ENCODE data around the gene ATP2B3. TPM values are rescaled to one million over a fixed set of nuclear protein-coding genes. Genes with fewer than 3 reads are reported as not detected.

Gene ATP2B3
- total RNA-seq, 1 experiment from 2014 or later = 0.35 TPM

DNA sequence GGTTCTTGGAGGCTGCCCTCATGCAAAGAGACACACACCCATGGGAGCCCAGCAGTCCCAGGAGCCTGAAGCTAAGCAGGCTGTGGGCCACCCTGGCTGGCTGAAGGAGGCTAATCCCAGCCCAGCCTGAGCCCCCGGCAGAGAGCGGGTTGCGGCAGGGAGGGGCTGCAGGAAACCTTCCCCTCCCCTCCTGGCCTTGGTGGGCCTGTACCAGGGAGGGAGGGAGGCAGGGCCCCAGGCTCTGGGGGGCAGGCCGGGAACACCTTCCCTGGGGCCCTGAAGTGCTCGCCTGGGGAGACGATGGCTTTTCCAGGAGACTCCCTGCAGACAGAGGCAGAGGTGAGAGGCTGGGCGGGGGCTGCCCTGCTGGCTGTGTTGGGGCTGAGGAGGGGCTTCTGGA is 19.0 kb upstream of the ATP2B3 start:
- no peak overlapping the region for H3K14ac ChIP-seq (ENCODE audit: insufficient read depth, low read length)
- no peak overlapping the region for H3K23ac ChIP-seq (ENCODE audit: insufficient read length, low read depth, low read length)
- no peak overlapping the region for H3T11ph ChIP-seq (ENCODE audit: low read length)
- H4K20me1 ChIP-seq (ENCODE audit: control insufficient read depth, insufficient read depth, insufficient read length) = no peaks in the 10 kb centered on the region
- no peak overlapping the region for H3K9ac ChIP-seq (ENCODE audit: extremely low read depth, insufficient read length, low read length)
- no peaks in the 10 kb centered on the region for H3K23me2 ChIP-seq (ENCODE audit: insufficient read length, low read depth, low read length, poor library complexity, severe bottlenecking)
- TF ChIP-seq, protein P1, sequence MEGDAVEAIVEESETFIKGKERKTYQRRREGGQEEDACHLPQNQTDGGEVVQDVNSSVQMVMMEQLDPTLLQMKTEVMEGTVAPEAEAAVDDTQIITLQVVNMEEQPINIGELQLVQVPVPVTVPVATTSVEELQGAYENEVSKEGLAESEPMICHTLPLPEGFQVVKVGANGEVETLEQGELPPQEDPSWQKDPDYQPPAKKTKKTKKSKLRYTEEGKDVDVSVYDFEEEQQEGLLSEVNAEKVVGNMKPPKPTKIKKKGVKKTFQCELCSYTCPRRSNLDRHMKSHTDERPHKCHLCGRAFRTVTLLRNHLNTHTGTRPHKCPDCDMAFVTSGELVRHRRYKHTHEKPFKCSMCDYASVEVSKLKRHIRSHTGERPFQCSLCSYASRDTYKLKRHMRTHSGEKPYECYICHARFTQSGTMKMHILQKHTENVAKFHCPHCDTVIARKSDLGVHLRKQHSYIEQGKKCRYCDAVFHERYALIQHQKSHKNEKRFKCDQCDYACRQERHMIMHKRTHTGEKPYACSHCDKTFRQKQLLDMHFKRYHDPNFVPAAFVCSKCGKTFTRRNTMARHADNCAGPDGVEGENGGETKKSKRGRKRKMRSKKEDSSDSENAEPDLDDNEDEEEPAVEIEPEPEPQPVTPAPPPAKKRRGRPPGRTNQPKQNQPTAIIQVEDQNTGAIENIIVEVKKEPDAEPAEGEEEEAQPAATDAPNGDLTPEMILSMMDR (conservative IDR thresholded peaks at IDR 0.05) = no peak
- no peak overlapping the region for H3K18ac ChIP-seq (ENCODE audit: insufficient read length, low read depth, low read length)
- H3K36me3 Mint-ChIP-seq (ENCODE audit: insufficient read depth in 1 of 3, low read depth in 3 of 3) = peaks cover 6 to 8% (median 7%) of the 10 kb centered on the region in 3 experiments; a peak in 5 of 7 replicates
- no peak for DNase-seq
- no peak overlapping the region for H3K27ac Mint-ChIP-seq
- H3K27ac ChIP-seq (ENCODE audit: insufficient read length, low read depth, low read length) = no peak overlapping the region
- no peak overlapping the region for H4K91ac ChIP-seq (ENCODE audit: insufficient read length, low read depth, low read length)
- no peak overlapping the region for H4K5ac ChIP-seq (ENCODE audit: insufficient read length, low read depth, low read length)
- H3K79me2 ChIP-seq (ENCODE audit: insufficient read depth, low read length) = no peaks in the 10 kb centered on the region
- no peak overlapping the region; a peak in 1 of 5 replicates for H3K4me3 Mint-ChIP-seq
- H3K9me3 ChIP-seq (ENCODE audit: control insufficient read depth, low read depth, low read length) = peaks cover 16% of the 10 kb centered on the region
- H3K9me3 Mint-ChIP-seq = peaks cover 39 to 53% of the 10 kb centered on the region in 2 experiments
- H2AFZ ChIP-seq (ENCODE audit: low read length) = no peak overlapping the region
- no peak overlapping the region for H2BK20ac ChIP-seq (ENCODE audit: low read depth, low read length, poor library complexity, severe bottlenecking)
- H3K4me2 ChIP-seq (ENCODE audit: insufficient read depth, insufficient read length, low read length) = no peak overlapping the region
- no CpG with 5 or more reads among the region's 7 CpGs for WGBS (ENCODE audit: extremely low coverage, insufficient read length, low lambda C conversion rate)
- no peak overlapping the region for H2AK5ac ChIP-seq (ENCODE audit: insufficient read length, low read length)
- no peak overlapping the region for H2BK12ac ChIP-seq (ENCODE audit: insufficient read length, low read depth, low read length)
- H3K4ac ChIP-seq (ENCODE audit: low read depth, low read length) = no peak overlapping the region
- H3K56ac ChIP-seq (ENCODE audit: insufficient read length, low read depth, low read length) = no peak overlapping the region
- no peak overlapping the region for H2BK5ac ChIP-seq (ENCODE audit: insufficient read length, low read length)
- H3K4me1 ChIP-seq (ENCODE audit: insufficient read depth, low read length) = no peaks in the 10 kb centered on the region
- H4K8ac ChIP-seq (replicated peaks; ENCODE audit: insufficient read length, low read depth, low read length) = no peak overlapping the region
- no peak overlapping the region for H2BK15ac ChIP-seq (ENCODE audit: low read depth, low read length)
- H3K4me1 Mint-ChIP-seq = peaks cover 0 to 5% of the 10 kb centered on the region in 2 experiments; a peak in 2 of 4 replicates
- no peaks in the 10 kb centered on the region for H3K79me1 ChIP-seq (ENCODE audit: insufficient read depth, low read depth, low read length, poor library complexity, severe bottlenecking)
- H3K27me3 ChIP-seq (ENCODE audit: insufficient read depth, low read length) = no peaks in the 10 kb centered on the region
- H3K27me3 Mint-ChIP-seq (ENCODE audit: low read depth) = peaks cover 10% of the 10 kb centered on the region
- no peak overlapping the region for H2BK120ac ChIP-seq (ENCODE audit: low read depth, low read length, poor library complexity, severe bottlenecking)

Measured in H9 (cell line).